Stimulated activated CD8-positive, alpha-beta memory T cell treated with anti-CD3 and anti-CD28 coated beads, Interleukin-12 subunit alpha, Interleukin-12 subunit beta, amount 100 ng/mL, for 4 hours (primary cell): Measurements from ENCODE around the gene ARID4B.
A peak's percentile ranks its signal among the peaks of the same experiment; 100 is the strongest.
"Not testable (repeated sequence)": the region's sequence is repeated elsewhere in the genome, so short reads cannot be mapped to it uniquely, and the experiment has no call there.

Experiments
- DNase-seq: peaks from one replicate; pipeline ENCODE4 v3.0.0-alpha.2; 2020; ENCODE audit warnings: low read depth

ARID4B gene

GRCh38 chr1:235221653-235222375, 106.2 kb downstream of the ARID4B start:
- DNase-seq, result no peak

- DNase-seq, result no peak
Measured at GRCh38 chr1:235215453-235215852, 112.5 kb downstream of the ARID4B start.

GRCh38 chr1:235214962-235215361, 113.0 kb downstream of the ARID4B start:
- not testable (repeated sequence) for DNase-seq

- no peak for DNase-seq
Measured at GRCh38 chr1:235213752-235214151, 114.2 kb downstream of the ARID4B start.

GRCh38 chr1:235211517-235211916, 116.5 kb downstream of the ARID4B start:
- DNase-seq, result no peak

- no peak for DNase-seq
Measured at GRCh38 chr1:235207209-235207565, 120.8 kb downstream of the ARID4B start.

GRCh38 chr1:235206533-235207208, 121.3 kb downstream of the ARID4B start:
- no peak for DNase-seq

GRCh38 chr1:235205687-235206086, 122.3 kb downstream of the ARID4B start:
- DNase-seq, result no peak

GRCh38 chr1:235203428-235203827, 124.6 kb downstream of the ARID4B start:
- DNase-seq, result no peak

- DNase-seq, result not testable (repeated sequence)
Measured at GRCh38 chr1:235202447-235202846, 125.5 kb downstream of the ARID4B start.

GRCh38 chr1:235199441-235199840, 128.5 kb downstream of the ARID4B start:
- no peak for DNase-seq

- DNase-seq, result no peak
Measured at GRCh38 chr1:235190431-235190830, 137.5 kb downstream of the ARID4B start.

- no peak for DNase-seq
Measured at GRCh38 chr1:235187316-235187715, 140.7 kb downstream of the ARID4B start.

- no peak for DNase-seq
Measured at GRCh38 chr1:235181561-235182245, 146.3 kb downstream of the ARID4B start.

GRCh38 chr1:235180916-235181460, 147.0 kb downstream of the ARID4B start:
- no peak for DNase-seq

GRCh38 chr1:235176486-235176885, 151.5 kb downstream of the ARID4B start:
- DNase-seq, result no peak

GRCh38 chr1:235169986-235170385, 158.0 kb downstream of the ARID4B start:
- DNase-seq, result no peak

GRCh38 chr1:235168375-235168774, 159.6 kb downstream of the ARID4B start:
- DNase-seq, result no peak

- no peak for DNase-seq
Measured at GRCh38 chr1:235161685-235162327, 166.2 kb downstream of the ARID4B start.

- DNase-seq, result peak; percentile 88
Measured at GRCh38 chr1:235160957-235161684, 166.9 kb downstream of the ARID4B start, which contains the start of gene RBM34. TSS of gene RBM34 (minus strand) at chr1:235161250. CDS start at chr1:235161226, 24 bp downstream.

- no peak for DNase-seq
Measured at GRCh38 chr1:235160383-235160956, 167.5 kb downstream of the ARID4B start.
